Body of pancreas (tissue), 4 donors: ENCODE data around the gene MUC21.

Source experiments
- POLR2A ChIP-seq, 3 donors: fragments of 450-650 bp; IDR thresholded peaks; one replicate each; pipeline ENCODE4 v1.6.1; 2016; ENCODE audit warnings: antibody characterized with exemption in 3 of 3, mild to moderate bottlenecking in 2 of 3
- TF ChIP-seq, protein P1 (sequence below), 7 experiments: fragments of 450-650 bp in 4 of 7; fragments of 200-600 bp in 3 of 7; sonication (generic) in 3 of 7; IDR thresholded peaks; one replicate each; pipeline ENCODE4 v1.5.1; 2016 to 2019; ENCODE audit warnings: antibody characterized with exemption in 7 of 7

DNA sequence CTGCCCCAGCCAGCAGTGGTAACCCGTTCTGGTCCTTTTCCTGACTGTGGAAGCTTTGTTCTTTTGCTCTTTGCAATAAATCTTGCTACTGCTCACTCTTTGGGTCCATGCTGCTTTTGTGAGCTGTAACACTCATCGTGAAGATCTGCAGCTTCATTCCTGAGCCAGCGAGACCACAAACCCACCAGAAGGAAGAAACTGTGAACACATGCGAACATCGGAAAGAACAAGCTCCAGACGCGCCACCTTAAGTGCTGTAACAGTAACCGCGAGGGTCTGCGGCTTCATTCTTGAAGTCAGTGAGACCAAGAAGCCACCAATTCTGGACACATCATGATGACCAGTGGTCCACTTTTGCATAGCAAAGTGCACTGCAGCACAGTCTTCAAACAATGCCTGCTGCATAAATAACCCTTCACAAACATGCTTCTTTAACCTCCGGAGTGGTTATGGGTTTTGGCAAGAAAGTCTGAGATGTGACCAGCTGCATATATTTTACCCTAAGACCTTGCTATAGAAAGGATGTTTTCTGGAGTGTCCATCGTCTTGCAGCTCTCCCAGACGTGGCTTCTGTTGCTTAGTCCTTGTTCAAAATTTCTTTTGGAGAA is 17.9 kb downstream of the MUC21 start:
- TF ChIP-seq, protein P1, sequence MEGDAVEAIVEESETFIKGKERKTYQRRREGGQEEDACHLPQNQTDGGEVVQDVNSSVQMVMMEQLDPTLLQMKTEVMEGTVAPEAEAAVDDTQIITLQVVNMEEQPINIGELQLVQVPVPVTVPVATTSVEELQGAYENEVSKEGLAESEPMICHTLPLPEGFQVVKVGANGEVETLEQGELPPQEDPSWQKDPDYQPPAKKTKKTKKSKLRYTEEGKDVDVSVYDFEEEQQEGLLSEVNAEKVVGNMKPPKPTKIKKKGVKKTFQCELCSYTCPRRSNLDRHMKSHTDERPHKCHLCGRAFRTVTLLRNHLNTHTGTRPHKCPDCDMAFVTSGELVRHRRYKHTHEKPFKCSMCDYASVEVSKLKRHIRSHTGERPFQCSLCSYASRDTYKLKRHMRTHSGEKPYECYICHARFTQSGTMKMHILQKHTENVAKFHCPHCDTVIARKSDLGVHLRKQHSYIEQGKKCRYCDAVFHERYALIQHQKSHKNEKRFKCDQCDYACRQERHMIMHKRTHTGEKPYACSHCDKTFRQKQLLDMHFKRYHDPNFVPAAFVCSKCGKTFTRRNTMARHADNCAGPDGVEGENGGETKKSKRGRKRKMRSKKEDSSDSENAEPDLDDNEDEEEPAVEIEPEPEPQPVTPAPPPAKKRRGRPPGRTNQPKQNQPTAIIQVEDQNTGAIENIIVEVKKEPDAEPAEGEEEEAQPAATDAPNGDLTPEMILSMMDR (IDR thresholded peaks at IDR 0.05), result no peak
- TF ChIP-seq POLR2A (IDR thresholded peaks at IDR 0.05), result no peak
